Psoas muscle (tissue), 8 donors: ENCODE measurements around the gene HTRA2. TPM values are rescaled to one million over a fixed set of nuclear protein-coding genes. Genes with fewer than 3 reads are reported as not detected.

Source experiments
- ATAC-seq, 4 donors: fragments of 200-7000 bp; cut with Tn5 transposase; one replicate each; pipeline ENCODE4 v1.9.1; 2020; ENCODE audit warnings: moderate library complexity in 3 of 4, mild to moderate bottlenecking in 2 of 4
- DNase-seq, 2 donors: peaks; one replicate each; pipeline ENCODE4 v3.0.0-alpha.2; 2020
- H3K27ac ChIP-seq: fragments of 200-600 bp; one replicate; pipeline ENCODE4 v1.8.0; 2022
- H3K27me3 ChIP-seq, 3 donors: fragments of 200-600 bp in 1 of 3; one replicate each; pipeline versions ENCODE4 v1.6.1 to v1.8.0; 2013 to 2022; ENCODE audit warnings: low read length in 2 of 3, mild to moderate bottlenecking in 2 of 3, moderate library complexity in 1 of 3; ENCODE audit not compliant: insufficient read depth in 3 of 3
- H3K36me3 ChIP-seq, 2 donors: fragments of 200-600 bp in 1 of 2; one replicate each; pipeline versions ENCODE4 v1.6.1 to v1.8.0; 2013 to 2022; ENCODE audit warnings: low read depth in 1 of 2, mild to moderate bottlenecking in 1 of 2, moderate library complexity in 1 of 2; ENCODE audit not compliant: insufficient read depth in 1 of 2
- H3K4me1 ChIP-seq: fragments of 200-600 bp; one replicate; pipeline ENCODE4 v1.8.0; 2022
- H3K4me3 ChIP-seq: fragments of 200-600 bp; one replicate; pipeline ENCODE4 v1.8.0; 2022; ENCODE audit warnings: mild to moderate bottlenecking
- H3K9me3 ChIP-seq: fragments of 200-600 bp; one replicate; pipeline ENCODE4 v1.8.0; 2022
- WGBS, 3 donors: extraction: QIAGEN DNeasy Blood & Tissue Kit; methylation state at CpG; one replicate each; pipeline versions ENCODE4 v1.1.6 to v1.1.7; 2013; 5-methylcytosine and 5-hydroxymethylcytosine counted together
- intact Hi-C, 2 donors: fragments of 100-400 bp; cut with DNase I; formaldehyde crosslinking; loops; one replicate each; pipeline versions ENCODE4 v1.11.0 to v1.14.2; 2022
- polyA plus RNA-seq, 3 donors: library from polyadenylated mRNA; stranded (reverse); fragments of 200-250 nt; gene quantifications; one replicate each; pipeline ENCODE4 v1.2.3, GENCODE V29; 2013
- total RNA-seq, 4 donors: library from RNA; stranded (reverse); fragmentation: NEBNext Ultra II Directional in 2 of 4; extraction: Animal tissue kit (Norgen Biotek cat#: 25700) in 2 of 4; gene quantifications; one replicate each; pipeline versions ENCODE4 v1.2.1 to v1.2.4, GENCODE V29; 2021 to 2023
- TF ChIP-seq, protein P1 (sequence below): fragments of 200-600 bp; IDR thresholded peaks from one replicate; pipeline ENCODE4 v1.8.0; 2022; ENCODE audit warnings: antibody characterized with exemption
- donor health status: healthy with polysubstance abuse.
- donor health status: DM: no; HTN: no; CAD: no; lungs with moderate emphysema.
- donor health status: Bipolar disorder and iron deficiency.
- donor health status: healthy.
- donor health status: DM: yes; HTN: yes; CAD: no.
- donor health status: DM: no; HTN: no; CAD: no.
- donor health status: DM: no; HTN: no; CAD: no.
- donor health status: DM: yes; HTN: yes; CAD: no.

Gene HTRA2
- total and polyA plus RNA-seq, 7 donors, result 23.0 to 54.4 (median 27.6) TPM

DNA sequence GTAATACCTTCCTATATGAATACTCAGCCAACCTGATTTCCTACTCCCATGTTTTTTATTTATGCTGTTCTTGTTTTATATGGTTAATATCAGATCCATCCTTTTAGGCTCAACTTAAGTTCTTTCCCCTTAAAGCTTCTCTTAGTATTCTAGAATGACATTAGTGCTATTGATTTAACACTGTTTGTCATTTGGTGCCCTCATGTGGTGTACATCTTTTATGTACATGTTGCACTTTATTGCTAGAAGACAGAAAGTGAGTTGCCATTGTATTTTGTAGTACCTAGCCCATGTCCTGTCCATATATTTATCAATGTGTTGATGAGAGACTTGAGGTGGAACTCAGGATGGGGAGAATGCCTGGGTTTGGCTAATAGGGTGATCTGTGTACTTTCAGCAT, 2.5 kb downstream of the HTRA2 start:
- H3K27me3 ChIP-seq, result no peaks in the 10 kb centered on the region
- intact Hi-C loops, result loop anchor here in 1 of 2 donors (5.0 kb wide), 1 partner anchor 1095 kb away; no protein-coding TSS in a partner anchor
- H3K9me3 ChIP-seq, result no peaks in the 10 kb centered on the region
- DNase-seq (no peak), ATAC-seq (no peak)
- H3K4me3 ChIP-seq, result no peak overlapping the region
- TF ChIP-seq, protein P1, sequence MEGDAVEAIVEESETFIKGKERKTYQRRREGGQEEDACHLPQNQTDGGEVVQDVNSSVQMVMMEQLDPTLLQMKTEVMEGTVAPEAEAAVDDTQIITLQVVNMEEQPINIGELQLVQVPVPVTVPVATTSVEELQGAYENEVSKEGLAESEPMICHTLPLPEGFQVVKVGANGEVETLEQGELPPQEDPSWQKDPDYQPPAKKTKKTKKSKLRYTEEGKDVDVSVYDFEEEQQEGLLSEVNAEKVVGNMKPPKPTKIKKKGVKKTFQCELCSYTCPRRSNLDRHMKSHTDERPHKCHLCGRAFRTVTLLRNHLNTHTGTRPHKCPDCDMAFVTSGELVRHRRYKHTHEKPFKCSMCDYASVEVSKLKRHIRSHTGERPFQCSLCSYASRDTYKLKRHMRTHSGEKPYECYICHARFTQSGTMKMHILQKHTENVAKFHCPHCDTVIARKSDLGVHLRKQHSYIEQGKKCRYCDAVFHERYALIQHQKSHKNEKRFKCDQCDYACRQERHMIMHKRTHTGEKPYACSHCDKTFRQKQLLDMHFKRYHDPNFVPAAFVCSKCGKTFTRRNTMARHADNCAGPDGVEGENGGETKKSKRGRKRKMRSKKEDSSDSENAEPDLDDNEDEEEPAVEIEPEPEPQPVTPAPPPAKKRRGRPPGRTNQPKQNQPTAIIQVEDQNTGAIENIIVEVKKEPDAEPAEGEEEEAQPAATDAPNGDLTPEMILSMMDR, result no peak
- H3K36me3 ChIP-seq, result peaks cover 5 to 44% of the 10 kb centered on the region in 2 donors
- no peak overlapping the region for H3K27ac ChIP-seq
- peaks cover 24% of the 10 kb centered on the region for H3K4me1 ChIP-seq

- Histone ChIP-seq H3K4me3 (no peak overlapping the region), H3K4me1 (peaks cover 21% of the 10 kb centered on the region), H3K36me3 (peaks cover 5 to 33% of the 10 kb centered on the region in 2 donors), H3K9me3 (no peaks in the 10 kb centered on the region), H3K27ac (no peak overlapping the region), H3K27me3 (no peaks in the 10 kb centered on the region)
- WGBS, 3 donors, result 71 to 84% (median 75%) methylated on average over 4 of the region's 4 CpGs
- intact Hi-C loops, result loop anchor here in 1 of 2 donors (5.0 kb wide), 1 partner anchor 1094 kb away; no protein-coding TSS in a partner anchor
- TF ChIP-seq, protein P1, result no peak
- DNase-seq (no peak), ATAC-seq (no peak)
Observed at GRCh38 chr2:74533464-74533863, 3.7 kb downstream of the HTRA2 start.

DNA sequence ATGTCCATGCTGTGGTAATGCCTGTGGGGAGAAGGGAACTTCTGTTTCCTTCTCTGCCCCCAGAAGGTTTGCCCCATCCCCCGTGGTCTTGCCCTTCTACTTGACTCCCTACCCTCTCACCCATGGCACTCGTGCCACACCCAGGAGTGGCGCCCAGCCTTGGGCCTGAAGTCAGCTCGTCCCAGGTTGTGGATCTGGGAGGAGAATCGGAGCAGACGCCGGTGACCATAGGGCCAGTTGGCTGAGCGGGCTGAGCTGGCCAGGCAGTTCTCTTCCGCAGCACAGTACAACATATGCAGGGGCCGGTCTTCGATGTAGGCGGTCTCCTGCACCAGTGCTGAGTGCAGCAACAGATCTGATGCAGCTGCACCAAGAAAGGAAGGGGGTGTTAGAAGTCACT, 4.7 kb downstream of the HTRA2 start:
- no peak overlapping the region for H3K4me3 ChIP-seq
- TF ChIP-seq, protein P1, result no peak
- peaks cover 5 to 33% of the 10 kb centered on the region in 2 donors for H3K36me3 ChIP-seq
- no peak overlapping the region for H3K27ac ChIP-seq
- no peaks in the 10 kb centered on the region for H3K9me3 ChIP-seq
- DNase-seq, result no peak
- H3K4me1 ChIP-seq, result peaks cover 17% of the 10 kb centered on the region
- no peak for ATAC-seq
- intact Hi-C loops, result loop anchor here in 1 of 2 donors (5.0 kb wide), 1 partner anchor 1093 kb away; no protein-coding TSS in a partner anchor
- 77 to 81% (median 77%) methylated on average over 12 of the region's 12 CpGs for WGBS, 3 donors
- H3K27me3 ChIP-seq, result no peaks in the 10 kb centered on the region

DNA sequence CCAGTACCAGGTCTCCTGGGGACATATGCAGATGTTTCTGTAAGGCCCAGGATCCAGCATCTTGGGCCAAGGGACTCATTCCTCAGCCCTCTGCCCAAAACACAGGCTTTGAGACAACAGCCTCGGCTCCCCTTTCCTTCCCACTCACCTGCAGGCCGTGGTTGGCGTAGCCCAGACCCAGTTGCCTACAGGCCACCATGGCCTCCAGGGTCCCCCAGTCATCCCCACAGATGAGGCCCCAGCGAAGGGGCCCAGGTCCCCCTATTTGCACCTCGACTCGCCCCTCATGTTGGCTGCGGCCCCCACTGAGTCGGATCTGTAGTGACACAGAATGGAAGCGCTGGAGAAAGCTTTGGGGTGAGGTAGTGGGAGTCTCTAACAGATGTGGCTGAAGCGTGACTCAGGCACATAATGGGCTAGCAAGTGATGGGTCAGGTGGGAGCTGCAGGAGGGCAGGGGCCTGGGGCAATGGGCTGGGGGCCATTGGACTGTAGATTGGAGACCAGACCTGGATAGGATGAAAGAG, 5.8 kb downstream of the HTRA2 start:
- no peak for DNase-seq
- Histone ChIP-seq H3K9me3 (no peaks in the 10 kb centered on the region), H3K27me3 (no peaks in the 10 kb centered on the region), H3K36me3 (peaks cover 5 to 33% of the 10 kb centered on the region in 2 donors), H3K4me1 (peaks cover 17% of the 10 kb centered on the region), H3K27ac (no peak overlapping the region), H3K4me3 (no peak overlapping the region)
- intact Hi-C loops, result no loop called here
- WGBS, 3 donors, result 85 to 96% (median 88%) methylated on average over 10 of the region's 10 CpGs
- no peak for ATAC-seq
- TF ChIP-seq, protein P1, result no peak
